Ammon's horn (tissue), 1 donor: ENCODE measurements around the gene PDE9A.
"Not testable (repeated sequence)": the region's sequence is repeated elsewhere in the genome, so short reads cannot be mapped to it uniquely, and the experiment has no call there.

Experiments
- DNase-seq: peaks from one replicate; pipeline ENCODE4 v3.0.0-alpha.2; 2016; ENCODE audit warnings: low spot score

The PDE9A gene

DNA sequence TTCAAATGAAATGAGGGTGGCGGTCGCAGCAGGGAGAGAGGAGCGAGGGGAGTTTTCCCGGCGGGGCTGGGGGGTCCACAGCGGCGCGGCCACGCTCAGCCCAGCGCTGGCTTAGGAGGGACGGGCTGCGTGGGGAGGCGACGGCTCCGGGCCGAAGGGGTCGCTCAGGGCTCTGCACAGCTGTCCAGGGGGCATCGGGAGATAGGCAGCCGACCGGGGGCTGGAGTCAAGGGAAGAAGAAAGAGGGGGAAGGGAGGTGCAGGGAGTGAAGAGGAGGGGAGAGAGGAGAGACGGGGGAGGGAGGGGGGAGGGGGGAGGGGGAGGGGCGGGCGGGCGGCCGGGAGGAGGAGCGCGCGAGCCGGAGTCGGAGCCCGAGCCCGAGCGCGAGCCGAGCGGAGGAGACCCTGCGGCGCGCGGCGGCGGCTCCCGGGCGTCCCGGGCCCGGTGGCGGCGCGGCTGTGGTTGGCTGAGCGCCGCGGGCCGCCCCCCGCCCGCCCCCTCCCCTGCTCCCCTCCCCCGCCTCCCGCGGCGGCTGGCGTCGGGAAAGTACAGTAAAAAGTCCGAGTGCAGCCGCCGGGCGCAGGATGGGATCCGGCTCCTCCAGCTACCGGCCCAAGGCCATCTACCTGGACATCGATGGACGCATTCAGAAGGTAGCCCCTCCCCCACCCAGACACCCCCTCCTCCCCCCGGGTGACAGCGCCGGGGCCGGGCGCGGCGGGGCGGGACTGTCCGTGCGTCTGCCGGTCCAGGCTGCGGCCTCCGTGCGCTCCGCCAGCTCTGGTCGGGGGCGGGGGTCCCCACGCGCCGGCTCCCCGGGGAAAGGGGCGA, at the start of gene PDE9A:
TSS of gene PDE9A (plus strand) at position 391 of the 831 bp plus-strand sequence. CDS start at position 585, 194 bp downstream.
- peak; percentile 40 for DNase-seq

DNA sequence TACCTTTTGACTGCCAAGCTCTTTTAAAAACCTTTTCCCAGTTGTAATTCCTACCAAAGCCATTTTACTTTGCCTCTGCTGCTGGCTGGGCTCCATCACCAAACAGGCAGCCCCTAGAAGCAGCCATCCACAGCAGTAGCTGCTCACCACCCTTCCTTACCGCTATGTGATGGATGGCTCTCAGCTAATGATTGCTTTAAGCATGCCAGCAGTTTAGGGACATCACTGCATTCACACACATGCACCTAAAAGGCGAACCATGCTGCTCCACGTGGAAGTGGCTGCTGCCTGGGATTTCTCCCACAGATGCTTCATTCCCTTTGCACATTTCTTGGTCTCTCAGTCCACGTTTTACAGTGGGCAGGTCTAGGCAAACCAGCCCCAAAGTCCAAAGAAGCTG, 46.3 kb upstream of the PDE9A start:
- DNase-seq, result no peak

GRCh38 chr21:42607525-42608102, 45.8 kb upstream of the PDE9A start:
- no peak for DNase-seq

- no peak for DNase-seq
These were observed 45.0 kb upstream of the PDE9A start for GRCh38 chr21:42608446-42608845.

- no peak for DNase-seq
These were observed 43.6 kb upstream of the PDE9A start for GRCh38 chr21:42609811-42610210.

GRCh38 chr21:42611852-42612251, 41.6 kb upstream of the PDE9A start:
- DNase-seq, result no peak

- no peak for DNase-seq
These were observed 41.0 kb upstream of the PDE9A start for GRCh38 chr21:42612390-42612789.

DNA sequence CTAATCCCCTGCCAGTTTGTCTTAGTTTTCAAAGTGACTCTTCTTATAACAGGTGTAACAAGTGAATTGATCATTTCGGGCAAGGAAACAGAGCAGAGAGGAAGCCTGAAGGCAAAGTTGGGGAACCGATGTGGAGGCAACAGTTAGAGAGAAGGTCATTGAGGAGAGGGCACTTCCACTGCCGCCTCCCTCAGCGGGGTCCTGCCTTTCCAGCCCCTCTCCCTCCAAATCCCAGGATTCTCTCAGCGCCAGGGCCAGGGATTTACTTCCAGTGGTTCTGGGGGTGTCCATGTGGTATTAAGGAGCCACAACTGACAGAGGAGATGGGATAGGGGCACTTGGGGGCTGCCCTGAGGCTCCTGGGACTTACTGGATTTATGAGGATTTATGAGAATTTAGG, 39.7 kb upstream of the PDE9A start:
- DNase-seq, result no peak

GRCh38 chr21:42614396-42614795, 39.0 kb upstream of the PDE9A start:
- DNase-seq, result no peak

- DNase-seq, result no peak
These were observed 38.5 kb upstream of the PDE9A start for GRCh38 chr21:42614811-42615351.

DNA sequence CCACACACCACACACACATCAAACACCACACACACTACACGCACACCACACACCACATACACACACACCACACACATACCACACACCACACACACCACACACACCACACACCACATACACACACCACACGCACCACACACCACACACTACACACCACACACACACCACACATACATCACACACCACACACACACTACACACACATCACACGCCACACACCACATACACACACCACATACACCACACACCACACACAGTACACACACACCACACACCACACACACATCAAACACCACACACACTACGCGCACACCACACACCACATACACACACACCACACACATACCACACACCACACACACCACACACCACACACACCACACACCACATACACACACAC, 38.0 kb upstream of the PDE9A start:
- not testable (repeated sequence) for DNase-seq

- no peak for DNase-seq
These were observed 37.5 kb upstream of the PDE9A start for GRCh38 chr21:42615924-42616323.

DNA sequence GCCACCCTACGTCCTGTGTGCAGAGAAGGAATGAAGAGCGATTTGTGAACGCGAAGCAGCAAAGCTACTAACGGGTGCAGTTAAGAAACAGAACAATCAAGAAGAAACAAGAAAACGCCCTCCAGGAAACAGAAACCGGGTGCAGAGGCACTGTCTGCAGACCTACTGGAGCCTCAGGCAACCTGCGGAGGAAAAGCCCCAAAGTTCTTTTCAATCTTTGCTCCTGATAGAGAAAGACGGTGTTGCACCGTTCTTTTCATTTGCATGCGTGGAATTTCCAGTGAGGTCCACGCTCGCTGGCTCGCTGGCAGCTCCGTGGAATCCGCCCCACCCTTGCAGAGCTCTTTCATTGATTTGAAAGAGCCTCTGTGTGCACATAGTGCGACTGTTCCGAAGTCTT, 37.0 kb upstream of the PDE9A start:
- no peak for DNase-seq

DNA sequence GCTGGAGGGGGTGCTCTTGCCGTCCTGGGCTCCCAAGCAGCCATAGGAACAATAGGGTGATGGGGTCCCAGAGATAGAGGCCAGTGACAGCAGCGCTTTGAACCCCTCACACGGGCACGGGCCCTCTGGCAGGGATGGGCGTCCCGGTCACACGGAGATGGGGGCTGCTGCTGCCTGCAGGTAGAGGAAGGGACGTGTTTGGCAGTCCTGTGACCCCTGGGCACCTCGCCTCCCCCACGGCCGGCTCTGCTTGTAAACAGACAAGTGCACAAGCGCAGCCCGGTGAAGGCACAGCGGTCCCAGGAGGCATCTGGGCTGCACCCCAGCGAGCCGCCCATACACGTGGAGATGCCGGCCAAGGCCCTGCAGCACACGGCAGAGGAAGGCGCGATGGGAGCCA, 36.5 kb upstream of the PDE9A start:
- DNase-seq, result no peak

GRCh38 chr21:42617486-42617885, 35.9 kb upstream of the PDE9A start:
- no peak for DNase-seq

DNA sequence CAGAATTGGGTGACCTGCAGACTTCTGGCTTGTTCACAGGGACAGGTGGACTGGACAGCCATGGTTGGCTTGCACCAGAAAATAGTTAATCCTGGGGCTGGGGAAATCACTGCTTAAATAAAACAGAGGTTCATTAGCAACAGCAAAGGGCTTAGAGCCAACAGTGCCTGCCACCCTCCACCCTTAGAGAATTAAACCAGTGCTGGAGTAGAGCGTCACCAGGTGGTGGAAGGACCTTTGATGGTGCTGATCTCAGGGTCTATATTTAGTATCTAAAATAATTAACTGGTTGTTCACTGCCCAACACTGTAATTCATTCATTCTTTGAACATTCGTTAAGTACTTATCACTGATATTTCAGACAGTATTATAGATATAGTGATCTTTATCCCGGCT, 34.7 kb upstream of the PDE9A start:
- no peak for DNase-seq

DNA sequence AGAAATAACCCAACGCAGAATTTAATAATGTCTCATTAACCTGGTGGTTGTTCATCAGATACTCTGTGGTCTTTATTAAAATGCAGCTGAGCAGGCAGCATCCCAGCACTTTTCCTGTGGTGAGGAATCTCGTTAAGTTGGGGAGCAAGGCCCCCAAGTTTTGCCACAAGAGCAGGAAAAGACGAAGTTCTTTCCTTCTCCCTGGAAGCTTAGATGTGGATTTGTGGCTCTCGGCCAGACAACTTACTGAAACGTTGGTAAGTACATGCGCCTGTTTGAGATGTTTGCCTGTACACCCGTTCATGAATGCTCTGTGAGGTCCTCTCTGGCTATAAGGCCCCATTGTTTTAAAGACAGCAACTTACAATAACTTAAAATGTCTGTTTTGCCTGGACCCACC, 34.3 kb upstream of the PDE9A start:
- DNase-seq, result no peak

DNA sequence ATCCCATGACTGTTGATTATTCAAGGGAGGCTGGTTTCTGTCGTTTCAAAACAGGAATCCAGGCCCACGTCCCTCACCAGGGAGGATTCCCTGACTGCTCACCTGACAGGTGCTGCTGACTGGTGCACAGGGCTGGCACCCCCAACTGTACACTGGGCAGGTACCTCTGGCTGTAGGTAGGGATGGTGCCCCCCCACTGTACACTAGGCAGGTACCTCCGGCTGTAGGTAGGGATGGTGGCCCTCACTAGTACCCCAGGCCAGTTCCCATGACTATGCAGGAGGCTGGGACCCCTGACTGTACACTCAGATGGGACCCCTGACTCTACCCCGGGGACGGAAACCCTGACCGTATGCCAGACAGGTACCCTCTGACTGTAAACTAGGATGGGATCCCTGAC, 33.6 kb upstream of the PDE9A start:
- no peak for DNase-seq

DNA sequence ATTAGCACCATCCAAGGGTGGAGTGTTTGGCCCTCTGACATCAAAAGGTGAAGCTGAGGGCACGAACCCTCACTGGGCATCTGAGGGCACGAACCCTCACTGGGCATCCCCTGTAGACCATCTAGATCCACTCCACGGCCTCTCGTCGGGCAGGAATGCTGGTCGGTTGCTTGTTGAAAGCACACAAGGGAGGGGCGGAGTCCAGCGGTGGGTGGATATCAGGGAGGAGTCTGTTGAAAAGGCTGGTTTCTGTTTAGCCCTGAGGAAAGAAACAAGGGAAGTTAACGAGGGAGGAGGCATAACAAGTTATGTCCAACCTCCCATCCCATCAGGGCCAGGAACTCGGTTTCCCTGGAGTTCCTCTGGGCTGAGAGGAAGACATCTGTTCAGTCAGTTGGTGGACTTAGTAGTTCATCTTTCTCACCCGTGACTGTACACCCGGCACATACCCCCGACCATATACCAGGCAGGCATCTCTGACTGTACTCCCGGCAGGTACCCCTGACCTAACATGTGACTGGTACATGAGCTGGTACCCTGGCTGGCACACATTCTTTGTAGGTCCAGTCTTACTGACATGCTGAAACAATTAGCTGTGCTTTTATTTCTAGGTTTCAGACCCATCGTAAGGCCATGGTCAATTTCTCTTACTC, 32.1 kb upstream of the PDE9A start:
- DNase-seq, result no peak

- peak; percentile 52 for DNase-seq
These were observed 31.6 kb upstream of the PDE9A start for GRCh38 chr21:42621819-42622177.

DNA sequence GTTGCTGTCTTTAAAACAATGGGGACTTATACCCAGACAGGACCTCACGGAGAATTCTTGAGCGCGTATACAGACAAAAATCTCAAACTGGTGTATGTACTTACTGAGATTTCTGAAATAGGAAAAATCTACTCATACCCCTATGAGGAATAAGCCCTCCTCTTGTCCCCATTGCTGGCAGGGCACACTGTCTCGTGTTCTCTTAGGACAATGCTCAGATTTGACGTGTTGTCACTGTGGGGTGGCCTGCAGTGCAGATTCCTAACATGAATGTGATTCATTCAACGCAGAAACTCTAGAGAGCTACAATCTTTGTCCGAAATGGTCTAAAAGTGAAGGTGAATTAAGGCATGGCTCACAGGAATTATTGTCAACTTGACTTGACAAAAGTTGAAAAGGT, 31.1 kb upstream of the PDE9A start:
- peak; percentile 38 for DNase-seq

DNA sequence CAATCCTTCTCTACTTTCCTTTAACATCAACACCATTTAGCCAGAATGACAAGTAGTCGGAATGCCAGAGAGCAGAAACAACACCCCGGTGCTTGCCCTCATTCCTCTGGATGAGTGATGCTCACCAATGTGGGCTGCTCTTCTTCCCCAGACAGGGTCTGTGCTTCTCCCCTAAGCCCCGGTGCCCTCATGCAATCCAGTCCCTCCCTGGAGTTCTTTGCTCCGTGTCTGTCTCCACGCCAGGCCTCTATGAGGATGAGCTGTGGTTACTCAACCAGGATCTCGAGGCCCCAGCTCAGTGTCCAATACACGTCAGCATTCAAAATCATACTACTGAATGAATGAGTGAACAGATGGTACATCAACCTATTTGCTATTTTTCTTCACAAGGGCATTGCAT, 29.7 kb upstream of the PDE9A start:
- no peak for DNase-seq
